Common myeloid progenitor, CD34-positive (primary cell): Measurements from ENCODE around the gene PIAS1.

Source experiments
- CTCF ChIA-PET: fragments of 350-600 bp; sonication (Branson Sonifier 250); formaldehyde crosslinking; loops from one replicate; lab custom pipeline; 2021; ENCODE audit warnings: antibody characterized with exemption; lab: Charles Lee
- POLR2A ChIA-PET: fragments of 350-600 bp; sonication (Branson Sonifier 250); formaldehyde crosslinking; loops from one replicate; lab custom pipeline; 2021; ENCODE audit warnings: antibody characterized with exemption; lab: Charles Lee
- DNase-seq, 3 donors: peaks; one replicate each; pipeline versions ENCODE4 v3.0.0 to v3.0.0-alpha.2; 2013
- H3K27ac ChIP-seq, 2 experiments: 1 replicate in 1 of 2; 2 replicates in 1 of 2; pipeline ENCODE4 v1.7.0; 2013; ENCODE audit warnings: inconsistent platforms in 2 of 2, low read length in 2 of 2, mild to moderate bottlenecking in 2 of 2, low read depth in 1 of 2, moderate library complexity in 1 of 2; ENCODE audit not compliant: severe bottlenecking in 2 of 2, insufficient read depth in 1 of 2, poor library complexity in 1 of 2
- H3K27me3 ChIP-seq, 5 experiments: replicated peaks in 2 of 5; 1 replicate in 3 of 5; 2 replicates in 2 of 5; pipeline versions ENCODE4 v1.6.1 to v1.7.0; 2013; ENCODE audit warnings: low read length in 4 of 5, mild to moderate bottlenecking in 2 of 5, moderate library complexity in 2 of 5, inconsistent platforms in 1 of 5; ENCODE audit not compliant: insufficient read depth in 5 of 5, control insufficient read depth in 4 of 5
- H3K36me3 ChIP-seq, 4 experiments: 1 replicate in 2 of 4; 2 replicates in 2 of 4; pipeline versions ENCODE4 v1.6.1 to v1.7.0; 2013; ENCODE audit warnings: low read length in 3 of 4, control low read depth in 1 of 4, mild to moderate bottlenecking in 1 of 4; ENCODE audit not compliant: control insufficient read depth in 4 of 4, insufficient read depth in 4 of 4
- H3K4me1 ChIP-seq, 4 experiments: 1 replicate in 3 of 4; 2 replicates in 1 of 4; pipeline versions ENCODE4 v1.6.1 to v1.7.1; 2013; ENCODE audit warnings: low read length in 3 of 4, mild to moderate bottlenecking in 3 of 4, control low read depth in 1 of 4, inconsistent platforms in 1 of 4, moderate library complexity in 1 of 4; ENCODE audit not compliant: control insufficient read depth in 4 of 4, insufficient read depth in 4 of 4; ENCODE audit errors: control extremely low read depth in 1 of 4
- H3K4me3 ChIP-seq, 7 experiments: 1 replicate in 4 of 7; 2 replicates in 3 of 7; pipeline versions ENCODE4 v1.5.1 to v1.7.0; 2013; ENCODE audit warnings: mild to moderate bottlenecking in 7 of 7, low read length in 6 of 7, moderate library complexity in 6 of 7, inconsistent platforms in 2 of 7, low read depth in 2 of 7, control low read depth in 1 of 7; ENCODE audit not compliant: insufficient read depth in 4 of 7, control insufficient read depth in 1 of 7; ENCODE audit errors: extremely low read depth in 1 of 7
- H3K9me3 ChIP-seq, 5 experiments: 1 replicate in 4 of 5; 2 replicates in 1 of 5; pipeline versions ENCODE4 v1.6.1 to v1.7.1; 2013; ENCODE audit warnings: low read length in 4 of 5, mild to moderate bottlenecking in 2 of 5, inconsistent platforms in 1 of 5, low read depth in 1 of 5, moderate library complexity in 1 of 5; ENCODE audit not compliant: control insufficient read depth in 4 of 5, insufficient read depth in 2 of 5; ENCODE audit errors: control extremely low read depth in 1 of 5
- WGBS: methylation state at CpG from one replicate; pipeline ENCODE4 v1.1.5; 2013; ENCODE audit not compliant: insufficient coverage; 5-methylcytosine and 5-hydroxymethylcytosine counted together

PIAS1 gene

DNA sequence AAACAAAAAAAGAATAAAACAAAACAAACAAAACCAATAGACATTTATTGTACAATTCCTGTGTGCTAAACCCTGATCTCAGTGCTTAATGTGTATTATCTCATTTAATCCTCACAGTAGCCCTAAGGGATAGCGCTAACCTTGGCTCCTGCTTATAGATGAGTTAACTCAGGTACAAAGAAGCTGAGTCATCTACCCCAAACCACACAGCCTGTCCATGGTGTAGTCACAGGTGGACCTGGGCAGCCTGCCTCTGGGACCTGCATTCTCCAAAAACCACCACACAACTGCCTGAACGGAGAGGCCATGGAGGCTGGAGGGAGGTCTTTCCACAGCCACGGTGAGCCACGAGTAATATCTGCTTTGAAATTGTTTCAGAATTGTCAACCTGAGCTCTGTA is 180.9 kb downstream of the PIAS1 start:
- ChIA-PET POLR2A (no interaction called here), CTCF (interaction anchor here (1.1 to 2.9 kb wide), 3 partner anchors 8 to 18 kb away, joined by 3 to 10 read pairs (median 4); no protein-coding TSS in a partner anchor)
- H3K4me1 ChIP-seq = peaks cover 0 to 24% (median 8%) of the 10 kb centered on the region in 4 experiments
- DNase-seq = no peak
- 90% methylated on average over 2 of the region's 4 CpGs for WGBS
- H3K27ac ChIP-seq = no peak overlapping the region
- H3K9me3 ChIP-seq = no peaks in the 10 kb centered on the region
- H3K27me3 ChIP-seq = no peaks in the 10 kb centered on the region
- no peaks in the 10 kb centered on the region for H3K36me3 ChIP-seq
- H3K4me3 ChIP-seq = no peak overlapping the region

DNA sequence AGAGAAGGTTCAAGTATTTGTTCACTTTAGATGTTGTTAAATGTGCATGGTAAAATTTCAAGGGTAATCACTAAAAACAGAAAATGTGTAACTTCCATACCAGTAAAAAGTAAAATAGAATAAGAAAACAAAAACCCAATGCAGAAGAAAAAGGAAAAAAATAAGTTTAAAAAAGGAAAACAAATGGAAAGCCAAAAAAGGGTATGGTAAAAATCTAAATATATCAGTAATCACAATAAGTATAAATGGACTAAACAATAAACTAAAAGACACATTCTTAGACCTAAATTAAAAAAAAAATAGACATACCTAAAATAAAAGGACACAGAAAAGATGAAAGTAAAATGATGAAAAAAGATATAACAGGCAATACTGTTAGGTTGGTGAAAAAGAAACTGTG is 184.9 kb downstream of the PIAS1 start:
- H3K27ac ChIP-seq = no peak overlapping the region
- H3K4me3 ChIP-seq = no peak overlapping the region
- CTCF ChIA-PET = interaction anchor here (1.0 kb wide), 1 partner anchor 12 kb away, joined by 3 read pairs; no protein-coding TSS in a partner anchor
- H3K36me3 ChIP-seq = no peaks in the 10 kb centered on the region
- peaks cover 0 to 2% (median 0%) of the 10 kb centered on the region in 4 experiments for H3K4me1 ChIP-seq
- no peak for DNase-seq
- POLR2A ChIA-PET = no interaction called here
- no peaks in the 10 kb centered on the region for H3K27me3 ChIP-seq
- peaks cover 0 to 9% (median under 1%) of the 10 kb centered on the region in 5 experiments for H3K9me3 ChIP-seq

DNA sequence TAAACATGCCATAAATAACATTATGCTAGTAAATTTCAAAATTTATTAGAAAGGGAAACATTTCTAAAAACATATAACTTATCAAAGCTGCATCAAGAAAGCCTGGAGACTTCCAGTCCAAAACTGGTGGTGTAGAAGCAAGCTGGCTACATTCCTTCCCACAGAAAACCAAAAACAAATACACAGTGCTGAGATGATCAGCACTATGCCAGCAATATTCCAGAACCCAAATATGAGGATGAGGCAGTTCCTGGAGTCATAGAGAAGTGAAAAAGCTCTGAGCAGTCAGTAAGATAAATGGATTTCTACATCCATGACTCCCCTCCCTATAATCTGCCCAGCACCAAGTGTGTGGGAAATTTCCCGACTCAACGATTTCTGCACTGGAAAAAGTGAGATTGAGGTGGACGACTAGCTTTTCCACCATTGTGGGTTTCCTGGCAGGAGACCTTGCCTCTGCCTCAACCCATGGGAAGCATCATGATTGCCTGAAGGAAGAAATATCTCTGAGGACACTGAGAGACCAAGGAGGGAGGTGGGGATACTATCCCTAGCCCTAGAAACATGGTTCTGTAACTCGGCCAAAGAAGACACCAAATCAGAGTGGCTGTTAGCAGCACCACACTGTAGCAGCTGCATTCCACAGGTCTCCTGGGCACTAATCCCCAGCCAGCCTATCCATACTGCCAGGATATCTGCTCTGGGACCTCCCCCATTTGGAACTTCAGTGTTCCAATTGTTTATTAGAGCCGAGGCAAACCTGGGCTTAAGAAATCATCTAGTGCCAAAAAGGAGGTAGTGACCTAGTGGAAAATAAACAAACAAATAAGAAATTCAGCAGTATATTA is 187.2 kb downstream of the PIAS1 start:
- DNase-seq = no peak
- no peak overlapping the region for H3K27ac ChIP-seq
- CTCF ChIA-PET = interaction anchor here (1.2 kb wide), 1 partner anchor 8 kb away, joined by 4 read pairs; no protein-coding TSS in a partner anchor
- POLR2A ChIA-PET = interaction anchor here (0.8 kb wide), 1 partner anchor 10 kb away, joined by 4 read pairs; no protein-coding TSS in a partner anchor
- peaks cover 0 to 12% (median 3%) of the 10 kb centered on the region in 5 experiments for H3K9me3 ChIP-seq
- no peaks in the 10 kb centered on the region for H3K4me1 ChIP-seq
- no peaks in the 10 kb centered on the region for H3K27me3 ChIP-seq
- H3K36me3 ChIP-seq = no peaks in the 10 kb centered on the region
- 100% methylated on average over 1 of the region's 5 CpGs for WGBS
- no peak overlapping the region for H3K4me3 ChIP-seq
